Ascending aorta (tissue), 2 donors: ENCODE measurements around the gene EMILIN1. TPM values are rescaled to one million over a fixed set of nuclear protein-coding genes. Genes with fewer than 3 reads are reported as not detected.

Experiments used
- DNase-seq, 2 donors: peaks; one replicate each; pipeline ENCODE4 v3.0.0-alpha.2; 2019; ENCODE audit warnings: low spot score in 2 of 2
- H3K27ac ChIP-seq, 2 donors: fragments of 200-600 bp; sonication (generic); one replicate each; pipeline ENCODE4 v1.5.1; 2016 to 2017; ENCODE audit warnings: mild to moderate bottlenecking in 1 of 2
- H3K27me3 ChIP-seq: fragments of 200-600 bp; sonication (generic); one replicate; pipeline ENCODE4 v1.5.1; 2017
- H3K36me3 ChIP-seq, 2 donors: fragments of 200-600 bp; sonication (generic); one replicate each; pipeline ENCODE4 v1.5.1; 2016
- H3K4me1 ChIP-seq, 2 donors: fragments of 200-600 bp; sonication (generic); one replicate each; pipeline ENCODE4 v1.5.1; 2016 to 2017; ENCODE audit warnings: mild to moderate bottlenecking in 1 of 2
- H3K4me3 ChIP-seq, 2 donors: fragments of 200-600 bp; sonication (generic); one replicate each; pipeline ENCODE4 v1.5.1; 2016 to 2017; ENCODE audit warnings: mild to moderate bottlenecking in 1 of 2
- H3K9me3 ChIP-seq, 2 donors: fragments of 200-600 bp; sonication (generic); one replicate each; pipeline ENCODE4 v1.5.1; 2016
- CTCF ChIP-seq, 3 experiments: fragments of 200-600 bp in 2 of 3; fragments of 450-650 bp in 1 of 3; sonication (generic) in 2 of 3; IDR thresholded peaks; one replicate each; pipeline ENCODE4 v1.5.1; 2016 to 2019; ENCODE audit warnings: antibody characterized with exemption in 3 of 3, mild to moderate bottlenecking in 1 of 3, moderate library complexity in 1 of 3
- intact Hi-C: fragments of 100-400 bp; cut with DNase I; formaldehyde crosslinking; loops from one replicate; pipeline ENCODE4 v1.15.1; 2023
- total RNA-seq: library from RNA; depleted of rRNA; stranded (reverse); fragments of >200 nt; gene quantifications from one replicate; pipeline ENCODE4 v1.1.0, GENCODE V29; 2016

Gene EMILIN1
- total RNA-seq, 1 donor from 2014 or later: 301 TPM

DNA sequence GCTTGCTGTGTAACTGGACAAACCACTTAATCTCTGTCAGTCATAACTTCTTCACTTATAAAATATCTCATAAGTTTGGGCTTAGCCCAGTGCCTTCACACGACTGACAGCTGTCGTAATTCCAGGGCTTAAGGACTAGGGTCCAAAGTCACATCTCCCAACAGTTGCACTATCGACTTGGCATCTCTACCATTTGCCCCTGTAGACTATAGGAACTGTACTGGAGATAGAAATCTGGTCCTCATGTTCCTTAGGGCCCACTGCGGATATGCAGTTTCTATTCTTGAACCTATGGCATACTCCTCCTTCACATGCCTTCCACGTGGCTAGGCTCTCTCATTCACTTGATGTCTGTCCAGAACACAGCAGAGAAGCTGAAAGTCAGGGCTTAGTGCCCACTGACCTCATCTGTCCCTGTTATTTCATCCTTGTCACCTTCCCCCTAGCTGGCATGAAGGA, 47.9 kb downstream of the EMILIN1 start:
- Histone ChIP-seq H3K4me1 (no peaks in the 10 kb centered on the region), H3K27ac (no peak overlapping the region), H3K4me3 (no peak overlapping the region), H3K9me3 (no peaks in the 10 kb centered on the region), H3K36me3 (peaks cover 11 to 12% of the 10 kb centered on the region in 2 donors), H3K27me3 (no peaks in the 10 kb centered on the region)
- no peak for TF ChIP-seq CTCF (IDR thresholded peaks at IDR 0.05)
- intact Hi-C loops: no loop called here
- no peak for DNase-seq

DNA sequence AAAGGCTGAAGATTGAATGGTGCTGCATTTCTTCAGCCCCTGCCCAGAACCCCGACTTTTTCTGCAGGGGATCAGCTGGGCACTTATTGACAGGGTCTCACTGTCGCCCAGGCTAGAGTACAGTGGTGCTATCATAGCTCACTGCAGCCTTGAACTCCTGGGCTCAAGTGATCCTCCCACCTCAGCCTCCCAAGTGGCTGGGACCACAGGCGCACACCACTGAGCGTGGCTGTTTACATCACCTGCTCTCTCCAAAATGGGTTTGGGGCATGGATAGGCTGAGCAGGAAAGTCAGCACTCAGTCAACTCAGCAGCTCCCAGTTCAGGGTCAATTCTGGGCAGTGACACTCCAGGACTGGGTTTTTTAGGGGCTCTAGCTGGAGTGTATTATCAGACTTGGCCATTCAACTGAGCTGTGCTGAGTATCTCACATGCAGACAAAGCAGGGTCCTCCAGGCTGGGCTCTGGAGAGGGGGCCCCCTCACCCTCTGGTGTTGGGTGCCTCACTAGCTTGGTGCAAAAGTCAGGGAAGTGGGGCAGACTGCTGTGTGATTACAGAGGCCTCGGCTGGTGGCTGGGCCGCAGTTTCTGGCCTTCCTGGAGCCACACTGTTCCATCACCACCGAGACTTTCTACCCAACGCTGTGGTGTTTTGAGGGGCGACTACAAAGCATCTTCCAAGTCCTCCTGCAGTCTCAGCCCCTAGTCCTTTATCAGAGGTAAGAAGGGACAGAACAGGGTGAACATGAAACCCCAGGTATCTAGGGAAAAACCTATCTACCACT, 49.7 kb downstream of the EMILIN1 start:
- Histone ChIP-seq H3K4me1 (peaks cover 0 to 5% of the 10 kb centered on the region in 2 donors), H3K9me3 (no peaks in the 10 kb centered on the region), H3K27me3 (no peaks in the 10 kb centered on the region), H3K27ac (no peak overlapping the region), H3K4me3 (no peak overlapping the region), H3K36me3 (peaks cover 22% of the 10 kb centered on the region in 2 donors)
- intact Hi-C loops: no loop called here
- no peak for DNase-seq
- TF ChIP-seq CTCF (IDR thresholded peaks at IDR 0.05): no peak

DNA sequence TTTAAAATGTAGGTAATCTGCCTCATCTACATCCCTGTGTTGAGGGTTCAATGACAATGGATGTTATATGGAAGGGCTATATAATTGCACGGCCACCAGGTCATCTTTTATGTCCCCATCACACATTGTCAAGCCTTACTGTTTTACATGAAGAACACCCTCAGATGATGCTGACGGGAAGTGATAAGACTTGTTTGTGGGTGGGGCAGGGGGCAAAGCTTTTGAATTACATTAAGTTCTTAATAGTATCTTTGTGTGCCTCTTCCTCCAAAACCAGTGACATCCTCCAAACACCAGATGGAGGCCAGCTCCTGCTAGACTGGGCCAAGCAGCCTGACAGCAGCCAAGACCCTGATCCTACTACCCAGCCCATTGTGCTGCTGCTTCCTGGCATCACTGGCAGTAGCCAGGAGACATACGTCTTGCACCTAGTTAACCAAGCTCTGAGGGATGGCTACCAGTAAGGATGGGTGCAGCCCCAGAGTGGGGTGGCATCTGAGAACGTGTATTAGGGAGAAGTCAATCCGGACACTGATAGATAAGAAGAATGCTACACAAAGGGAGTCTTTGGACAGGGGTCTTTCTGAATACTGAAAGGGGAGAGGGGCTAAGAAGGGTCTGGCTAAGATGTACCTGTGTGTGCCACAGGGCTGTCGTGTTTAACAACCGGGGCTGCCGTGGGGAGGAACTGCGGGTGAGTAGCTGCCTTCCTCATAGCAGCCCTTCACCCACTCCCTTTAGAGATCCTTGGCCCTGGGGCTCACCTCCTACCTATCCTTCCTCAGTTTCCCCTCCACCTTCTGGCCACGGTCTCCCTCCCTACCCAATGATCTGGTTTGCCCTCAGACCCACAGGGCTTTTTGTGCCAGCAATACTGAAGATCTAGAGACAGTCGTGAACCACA, 50.5 kb downstream of the EMILIN1 start:
- Histone ChIP-seq H3K4me1 (peaks cover 5 to 11% of the 10 kb centered on the region in 2 donors), H3K9me3 (no peaks in the 10 kb centered on the region), H3K36me3 (peaks cover 22% of the 10 kb centered on the region in 2 donors), H3K4me3 (no peak overlapping the region), H3K27me3 (no peaks in the 10 kb centered on the region), H3K27ac (no peak overlapping the region)
- no peak for TF ChIP-seq CTCF (IDR thresholded peaks at IDR 0.05)
- intact Hi-C loops: no loop called here
- DNase-seq: no peak

- intact Hi-C loops: loop anchor here (5.0 to 10.0 kb wide), 4 partner anchors 43 to 364 kb away; partner anchors contain the start of genes FNDC4, GCKR, GTF3C2 and KHK
- Histone ChIP-seq H3K4me1 (peaks cover 5 to 11% of the 10 kb centered on the region in 2 donors), H3K27ac (no peak overlapping the region), H3K9me3 (no peaks in the 10 kb centered on the region), H3K36me3 (peaks cover 22% of the 10 kb centered on the region in 2 donors), H3K27me3 (no peaks in the 10 kb centered on the region), H3K4me3 (no peak overlapping the region)
- TF ChIP-seq CTCF (IDR thresholded peaks at IDR 0.05): no peak
- DNase-seq: no peak
Observed at GRCh38 chr2:27130396-27130795, 52.0 kb downstream of the EMILIN1 start.

GRCh38 chr2:27131429-27131828, 53.0 kb downstream of the EMILIN1 start:
- no peak for TF ChIP-seq CTCF (IDR thresholded peaks at IDR 0.05)
- intact Hi-C loops: loop anchor here (5.0 to 10.0 kb wide), 4 partner anchors 44 to 363 kb away; partner anchors contain the start of genes FNDC4, GCKR, GTF3C2 and KHK
- H3K4me3 ChIP-seq: no peak overlapping the region
- no peak for DNase-seq
- peaks cover 22% of the 10 kb centered on the region in 2 donors for H3K36me3 ChIP-seq
- no peaks in the 10 kb centered on the region for H3K27me3 ChIP-seq
- peaks cover 5 to 11% of the 10 kb centered on the region in 2 donors for H3K4me1 ChIP-seq
- H3K27ac ChIP-seq: no peak overlapping the region
- no peaks in the 10 kb centered on the region for H3K9me3 ChIP-seq
